Measurements from ENCODE around the gene CA12.
A peak's percentile ranks its signal among the peaks of the same experiment; 100 is the strongest.
"Not testable (repeated sequence)": the region's sequence is repeated elsewhere in the genome, so short reads cannot be mapped to it uniquely, and the experiment has no call there.

CA12 gene

GRCh38 chr15:63381301-63382204 is at the start of gene CA12:
Gene CA12, minus strand, starts transcription at chr15:63381846. Its CDS starts 126 bp downstream, at chr15:63381720.
- DNase-seq, result peak in 15 of 56 donors; percentile 12 to 59 (median 27)

GRCh38 chr15:63430766-63431451 is 49.3 kb upstream of the CA12 start:
- no peak for DNase-seq

GRCh38 chr15:63426552-63426951 is 44.9 kb upstream of the CA12 start:
- no peak for DNase-seq

GRCh38 chr15:63425426-63425985 is 43.9 kb upstream of the CA12 start:
- DNase-seq, result no peak

GRCh38 chr15:63422891-63423590 is 41.4 kb upstream of the CA12 start:
- DNase-seq, result no peak

- DNase-seq, result no peak
Observed at GRCh38 chr15:63421433-63421832, 39.8 kb upstream of the CA12 start.

- DNase-seq, result no peak
Observed at GRCh38 chr15:63420333-63420747, 38.7 kb upstream of the CA12 start.

- DNase-seq, result no peak
Observed at GRCh38 chr15:63418811-63419210, 37.2 kb upstream of the CA12 start.

GRCh38 chr15:63417721-63418120 is 36.1 kb upstream of the CA12 start:
- no peak for DNase-seq

- not testable (repeated sequence) for DNase-seq
Observed at GRCh38 chr15:63417274-63417673, 35.6 kb upstream of the CA12 start.

- DNase-seq, result no peak
Observed at GRCh38 chr15:63414474-63415120, 33.0 kb upstream of the CA12 start.

- DNase-seq, result no peak
Observed at GRCh38 chr15:63412551-63412950, 30.9 kb upstream of the CA12 start.

GRCh38 chr15:63411866-63412265 is 30.2 kb upstream of the CA12 start:
- DNase-seq, result no peak

- no peak for DNase-seq
Observed at GRCh38 chr15:63409179-63409578, 27.5 kb upstream of the CA12 start.

- DNase-seq, result no peak
Observed at GRCh38 chr15:63408524-63408923, 26.9 kb upstream of the CA12 start.

- DNase-seq, result no peak
Observed at GRCh38 chr15:63407612-63408011, 26.0 kb upstream of the CA12 start.

- DNase-seq, result no peak
Observed at GRCh38 chr15:63405683-63406390, 24.2 kb upstream of the CA12 start.

- no peak for DNase-seq
Observed at GRCh38 chr15:63405159-63405558, 23.5 kb upstream of the CA12 start.

GRCh38 chr15:63403254-63403945 is 21.8 kb upstream of the CA12 start:
- DNase-seq, result no peak
